T-helper 1 cell treated with Interleukin-12 subunit alpha and Interleukin-12 subunit beta and Interleukin-4 antibody, amounts not matched to agents 30 μg/mL and 1 μg/mL, for 36 hours (primary cell): ENCODE measurements around the gene LY6G6F.

Source experiments
- H3K27ac Mint-ChIP-seq: one replicate; pipeline ENCODE4 v1.8.0; 2021; ENCODE audit warnings: mild to moderate bottlenecking, mixed read lengths
- H3K27me3 Mint-ChIP-seq: one replicate; pipeline ENCODE4 v1.8.0; 2021; ENCODE audit warnings: low read depth, mixed read lengths
- H3K36me3 Mint-ChIP-seq: one replicate; pipeline ENCODE4 v1.8.0; 2021; ENCODE audit warnings: low read depth, mixed read lengths
- H3K4me1 Mint-ChIP-seq: one replicate; pipeline ENCODE4 v1.8.0; 2021; ENCODE audit warnings: low read depth, mixed read lengths
- H3K4me3 Mint-ChIP-seq: one replicate; pipeline ENCODE4 v1.8.0; 2021; ENCODE audit warnings: mild to moderate bottlenecking, moderate library complexity, mixed read lengths
- H3K9me3 Mint-ChIP-seq: one replicate; pipeline ENCODE4 v1.8.0; 2021; ENCODE audit warnings: mixed read lengths

Gene LY6G6F

GRCh38 chr6:31732029-31732428 lies 25.4 kb downstream of the LY6G6F start:
- peaks cover 40% of the 10 kb centered on the region for H3K4me1 Mint-ChIP-seq
- H3K27ac Mint-ChIP-seq, result no peak overlapping the region
- no peaks in the 10 kb centered on the region for H3K9me3 Mint-ChIP-seq
- H3K4me3 Mint-ChIP-seq, result no peak overlapping the region
- H3K27me3 Mint-ChIP-seq, result no peaks in the 10 kb centered on the region
- H3K36me3 Mint-ChIP-seq, result peaks cover 50% of the 10 kb centered on the region

GRCh38 chr6:31733734-31734133 lies 27.1 kb downstream of the LY6G6F start:
- H3K27me3 Mint-ChIP-seq, result no peaks in the 10 kb centered on the region
- H3K9me3 Mint-ChIP-seq, result no peaks in the 10 kb centered on the region
- peaks cover 49% of the 10 kb centered on the region for H3K4me1 Mint-ChIP-seq
- H3K4me3 Mint-ChIP-seq, result peak overlapping the region; percentile 100
- H3K36me3 Mint-ChIP-seq, result peaks cover 49% of the 10 kb centered on the region
- peak overlapping the region; percentile 93 for H3K27ac Mint-ChIP-seq

- H3K27ac Mint-ChIP-seq, result peak overlapping the region; percentile 93
- peak overlapping the region; percentile 100 for H3K4me3 Mint-ChIP-seq
- H3K9me3 Mint-ChIP-seq, result no peaks in the 10 kb centered on the region
- H3K27me3 Mint-ChIP-seq, result no peaks in the 10 kb centered on the region
- peaks cover 51% of the 10 kb centered on the region for H3K4me1 Mint-ChIP-seq
- H3K36me3 Mint-ChIP-seq, result peaks cover 47% of the 10 kb centered on the region
These were observed 27.7 kb downstream of the LY6G6F start for GRCh38 chr6:31734247-31734820.

- H3K9me3 Mint-ChIP-seq, result no peaks in the 10 kb centered on the region
- peaks cover 55% of the 10 kb centered on the region for H3K4me1 Mint-ChIP-seq
- peak overlapping the region; percentile 93 for H3K27ac Mint-ChIP-seq
- H3K27me3 Mint-ChIP-seq, result no peaks in the 10 kb centered on the region
- peaks cover 47% of the 10 kb centered on the region for H3K36me3 Mint-ChIP-seq
- peak overlapping the region; percentile 100 for H3K4me3 Mint-ChIP-seq
These were observed 28.2 kb downstream of the LY6G6F start for GRCh38 chr6:31734821-31735406.

- no peaks in the 10 kb centered on the region for H3K9me3 Mint-ChIP-seq
- H3K4me1 Mint-ChIP-seq, result peaks cover 60% of the 10 kb centered on the region
- no peaks in the 10 kb centered on the region for H3K27me3 Mint-ChIP-seq
- peak within 1 kb of the TSS; percentile 93 for H3K27ac Mint-ChIP-seq
- H3K36me3 Mint-ChIP-seq, result peaks cover 38% of the 10 kb centered on the region
- H3K4me3 Mint-ChIP-seq, result peak within 1 kb of the TSS; percentile 100
These were observed 29.5 kb downstream of the LY6G6F start, which contains the start of gene CLIC1 for GRCh38 chr6:31736021-31736767. TSS of gene CLIC1 (minus strand) at chr6:31736530. CDS start at chr6:31736300, 230 bp downstream.

GRCh38 chr6:31736768-31737314 lies 30.2 kb downstream of the LY6G6F start:
- peaks cover 66% of the 10 kb centered on the region for H3K4me1 Mint-ChIP-seq
- H3K27me3 Mint-ChIP-seq, result no peaks in the 10 kb centered on the region
- peak overlapping the region; percentile 93 for H3K27ac Mint-ChIP-seq
- no peaks in the 10 kb centered on the region for H3K9me3 Mint-ChIP-seq
- peaks cover 38% of the 10 kb centered on the region for H3K36me3 Mint-ChIP-seq
- peak overlapping the region; percentile 100 for H3K4me3 Mint-ChIP-seq

- Mint-ChIP-seq H3K4me1 (peaks cover 64% of the 10 kb centered on the region), H3K4me3 (peak overlapping the region; percentile 100), H3K27me3 (no peaks in the 10 kb centered on the region), H3K36me3 (peaks cover 35% of the 10 kb centered on the region), H3K27ac (peak overlapping the region; percentile 93), H3K9me3 (no peaks in the 10 kb centered on the region)
These were observed 30.8 kb downstream of the LY6G6F start for GRCh38 chr6:31737315-31737990.

- Mint-ChIP-seq H3K4me1 (peaks cover 64% of the 10 kb centered on the region), H3K4me3 (peak overlapping the region; percentile 100), H3K27ac (peak overlapping the region; percentile 93), H3K36me3 (peaks cover 39% of the 10 kb centered on the region), H3K9me3 (no peaks in the 10 kb centered on the region), H3K27me3 (no peaks in the 10 kb centered on the region)
These were observed 31.6 kb downstream of the LY6G6F start for GRCh38 chr6:31737991-31738979.

- peaks cover 55% of the 10 kb centered on the region for H3K4me1 Mint-ChIP-seq
- H3K9me3 Mint-ChIP-seq, result no peaks in the 10 kb centered on the region
- peaks cover 30% of the 10 kb centered on the region for H3K36me3 Mint-ChIP-seq
- H3K27ac Mint-ChIP-seq, result peak within 1 kb of the TSS; percentile 93
- H3K4me3 Mint-ChIP-seq, result peak within 1 kb of the TSS; percentile 100
- H3K27me3 Mint-ChIP-seq, result no peaks in the 10 kb centered on the region
These were observed 33.2 kb downstream of the LY6G6F start, which contains the start of gene MSH5 for GRCh38 chr6:31739639-31740396. TSS of gene MSH5 (plus strand) at chr6:31740005. CDS start at chr6:31740467, 462 bp downstream.

GRCh38 chr6:31740397-31741223 lies 33.9 kb downstream of the LY6G6F start:
- Mint-ChIP-seq H3K4me3 (peak overlapping the region; percentile 96), H3K4me1 (peaks cover 59% of the 10 kb centered on the region), H3K36me3 (peaks cover 29% of the 10 kb centered on the region), H3K27ac (peak overlapping the region; percentile 93), H3K9me3 (no peaks in the 10 kb centered on the region), H3K27me3 (no peaks in the 10 kb centered on the region)

- Mint-ChIP-seq H3K9me3 (no peaks in the 10 kb centered on the region), H3K36me3 (peaks cover 24% of the 10 kb centered on the region), H3K27ac (peak overlapping the region; percentile 58), H3K4me1 (peaks cover 54% of the 10 kb centered on the region), H3K27me3 (no peaks in the 10 kb centered on the region), H3K4me3 (peak overlapping the region; percentile 73)
These were observed 35.1 kb downstream of the LY6G6F start for GRCh38 chr6:31741815-31742214.

- Mint-ChIP-seq H3K4me1 (peaks cover 43% of the 10 kb centered on the region), H3K27ac (no peak overlapping the region), H3K9me3 (no peaks in the 10 kb centered on the region), H3K36me3 (peaks cover 27% of the 10 kb centered on the region), H3K27me3 (no peaks in the 10 kb centered on the region), H3K4me3 (no peak overlapping the region)
These were observed 36.2 kb downstream of the LY6G6F start for GRCh38 chr6:31742894-31743293.
